KG1 (cell line): Measurements from ENCODE around the gene ZNF648.
"Not testable (repeated sequence)": the region's sequence is repeated elsewhere in the genome, so short reads cannot be mapped to it uniquely, and the experiment has no call there.

ENCODE experiments used
- DNase-seq: peaks from one replicate; lab custom pipeline; 2025; lab: John Stamatoyannopoulos, UW

ZNF648 gene

GRCh38 chr1:182029379-182030331 is 31.9 kb downstream of the ZNF648 start:
- DNase-seq: peak; percentile 84

- DNase-seq: no peak
Observed at GRCh38 chr1:182029002-182029378, 32.5 kb downstream of the ZNF648 start.

- DNase-seq: no peak
Observed at GRCh38 chr1:182015360-182015759, 46.2 kb downstream of the ZNF648 start.

GRCh38 chr1:182010800-182011370 is 50.6 kb downstream of the ZNF648 start:
- not testable (repeated sequence) for DNase-seq

- DNase-seq: not testable (repeated sequence)
Observed at GRCh38 chr1:182005398-182005797, 56.1 kb downstream of the ZNF648 start.

GRCh38 chr1:182004601-182005000 is 56.9 kb downstream of the ZNF648 start:
- DNase-seq: no peak
